Thyroid gland (tissue), 4 donors: ENCODE measurements around the gene LIMK1. TPM values are rescaled to one million over a fixed set of nuclear protein-coding genes. Genes with fewer than 3 reads are reported as not detected.

Experiments
- DNase-seq, 2 donors: peaks; one replicate each; pipeline ENCODE4 v3.0.0-alpha.2; 2019
- H3K27ac ChIP-seq, 3 donors: fragments of 200-600 bp; sonication (generic); 1 replicate in 2 of 3; 2 replicates in 1 of 3; pipeline ENCODE4 v1.5.1; 2016 to 2019; ENCODE audit warnings: mild to moderate bottlenecking in 1 of 3, moderate library complexity in 1 of 3
- H3K27me3 ChIP-seq: fragments of 200-600 bp; sonication (generic); one replicate; pipeline ENCODE4 v1.5.1; 2019
- H3K36me3 ChIP-seq, 2 donors: fragments of 200-600 bp; sonication (generic); one replicate each; pipeline ENCODE4 v1.5.1; 2016 to 2019
- H3K4me1 ChIP-seq, 2 donors: fragments of 200-600 bp; sonication (generic); one replicate each; pipeline ENCODE4 v1.5.1; 2017 to 2019
- H3K4me3 ChIP-seq, 3 donors: fragments of 200-600 bp; sonication (generic); replicated peaks in 1 of 3; 1 replicate in 2 of 3; 2 replicates in 1 of 3; pipeline ENCODE4 v1.5.1; 2016; ENCODE audit warnings: mild to moderate bottlenecking in 1 of 3
- H3K9me3 ChIP-seq: fragments of 200-600 bp; sonication (generic); one replicate; pipeline ENCODE4 v1.5.1; 2017
- POLR2A ChIP-seq, 2 donors: fragments of 450-650 bp; IDR thresholded peaks; one replicate each; pipeline ENCODE4 v1.6.1; 2017; ENCODE audit warnings: antibody characterized with exemption in 2 of 2, mild to moderate bottlenecking in 2 of 2, moderate library complexity in 1 of 2
- WGBS, 2 donors: methylation state at CpG; one replicate each; pipeline ENCODE4 v1.1.5; 2017; 5-methylcytosine and 5-hydroxymethylcytosine counted together
- intact Hi-C: fragments of 100-400 bp; cut with DNase I; formaldehyde crosslinking; loops from one replicate; pipeline ENCODE4 v1.15.1; 2023
- total RNA-seq, 4 donors: library from RNA; depleted of rRNA; stranded (reverse); fragments of >200 nt; gene quantifications; one replicate each; pipeline ENCODE4 v1.2.3, GENCODE V29; 2016
- TF ChIP-seq, protein P1 (sequence below), 6 experiments: fragments of 200-600 bp in 3 of 6; fragments of 450-650 bp in 3 of 6; sonication (generic) in 3 of 6; IDR thresholded peaks; one replicate each; pipeline ENCODE4 v1.5.1; 2016 to 2019; ENCODE audit warnings: antibody characterized with exemption in 6 of 6, mild to moderate bottlenecking in 2 of 6, inconsistent platforms in 1 of 6, moderate library complexity in 1 of 6

The LIMK1 gene
- total RNA-seq, 4 donors from 2014 or later = 16.7 to 32.8 (median 21.5) TPM

DNA sequence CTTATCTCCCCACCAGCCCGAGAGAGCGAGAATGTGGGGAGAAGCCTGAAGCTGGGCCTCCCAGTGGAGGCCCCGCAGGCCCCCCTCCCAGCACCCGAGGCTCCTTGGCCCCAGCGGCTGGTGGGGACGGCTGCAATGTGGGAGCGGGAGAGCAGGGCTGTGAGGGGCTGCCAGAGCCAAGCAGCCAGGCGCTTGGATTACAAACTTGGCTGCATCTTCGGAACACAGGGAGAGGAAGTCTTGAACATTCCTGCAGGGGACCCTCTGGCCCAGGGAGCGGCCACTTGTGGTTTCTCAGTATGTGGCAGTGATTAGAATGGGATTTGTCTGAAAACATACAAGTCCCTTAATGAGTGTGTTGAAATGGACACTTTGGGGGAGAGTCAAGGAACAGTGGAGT lies 32.4 kb upstream of the LIMK1 start:
- TF ChIP-seq, protein P1, sequence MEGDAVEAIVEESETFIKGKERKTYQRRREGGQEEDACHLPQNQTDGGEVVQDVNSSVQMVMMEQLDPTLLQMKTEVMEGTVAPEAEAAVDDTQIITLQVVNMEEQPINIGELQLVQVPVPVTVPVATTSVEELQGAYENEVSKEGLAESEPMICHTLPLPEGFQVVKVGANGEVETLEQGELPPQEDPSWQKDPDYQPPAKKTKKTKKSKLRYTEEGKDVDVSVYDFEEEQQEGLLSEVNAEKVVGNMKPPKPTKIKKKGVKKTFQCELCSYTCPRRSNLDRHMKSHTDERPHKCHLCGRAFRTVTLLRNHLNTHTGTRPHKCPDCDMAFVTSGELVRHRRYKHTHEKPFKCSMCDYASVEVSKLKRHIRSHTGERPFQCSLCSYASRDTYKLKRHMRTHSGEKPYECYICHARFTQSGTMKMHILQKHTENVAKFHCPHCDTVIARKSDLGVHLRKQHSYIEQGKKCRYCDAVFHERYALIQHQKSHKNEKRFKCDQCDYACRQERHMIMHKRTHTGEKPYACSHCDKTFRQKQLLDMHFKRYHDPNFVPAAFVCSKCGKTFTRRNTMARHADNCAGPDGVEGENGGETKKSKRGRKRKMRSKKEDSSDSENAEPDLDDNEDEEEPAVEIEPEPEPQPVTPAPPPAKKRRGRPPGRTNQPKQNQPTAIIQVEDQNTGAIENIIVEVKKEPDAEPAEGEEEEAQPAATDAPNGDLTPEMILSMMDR (IDR thresholded peaks at IDR 0.05) = no peak
- WGBS, 2 donors = 67 to 70% methylated on average over 5 to 10 of the region's 10 CpGs
- H3K9me3 ChIP-seq = no peaks in the 10 kb centered on the region
- no peak overlapping the region for H3K27ac ChIP-seq
- no peak for DNase-seq
- H3K4me3 ChIP-seq = no peak overlapping the region
- intact Hi-C loops = no loop called here
- peaks cover 4% of the 10 kb centered on the region in 2 donors for H3K4me1 ChIP-seq
- no peaks in the 10 kb centered on the region for H3K27me3 ChIP-seq
- no peaks in the 10 kb centered on the region for H3K36me3 ChIP-seq

DNA sequence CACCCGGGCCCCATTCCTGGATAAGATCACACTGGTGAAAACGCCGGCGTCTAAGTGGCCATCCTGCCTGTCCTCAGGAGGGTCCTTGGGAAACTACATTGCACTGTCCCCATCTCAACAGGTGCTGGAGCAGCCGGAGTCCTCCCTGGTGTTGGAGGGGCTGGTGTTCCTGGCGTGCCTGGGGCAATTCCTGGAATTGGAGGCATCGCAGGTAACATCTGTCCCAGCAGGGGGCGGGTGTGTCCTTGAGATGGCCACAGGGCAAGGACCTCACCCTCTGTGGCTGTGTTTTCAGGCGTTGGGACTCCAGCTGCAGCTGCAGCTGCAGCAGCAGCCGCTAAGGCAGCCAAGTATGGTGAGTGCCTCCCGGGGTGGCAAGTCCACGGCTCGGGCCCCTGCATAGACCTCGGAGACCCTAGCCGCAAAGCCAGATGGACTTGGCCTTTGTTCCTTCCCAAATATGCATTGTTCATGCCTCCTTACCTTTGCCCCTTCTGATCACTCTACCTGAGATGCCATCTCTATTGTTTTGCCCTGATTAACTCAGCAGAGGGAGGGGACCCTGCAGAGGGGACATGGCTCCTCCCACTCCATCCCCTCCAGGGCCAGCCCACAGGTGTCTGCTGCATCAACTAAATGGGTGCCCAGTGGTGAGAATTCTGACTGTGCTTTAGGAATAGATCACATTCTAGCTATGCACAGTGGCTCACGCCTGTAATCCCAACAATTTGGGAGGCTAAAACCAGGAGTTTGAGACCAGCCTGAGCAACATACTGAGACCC lies 31.8 kb upstream of the LIMK1 start:
- H3K4me1 ChIP-seq = peaks cover 4% of the 10 kb centered on the region in 2 donors
- WGBS, 2 donors = 60 to 74% methylated on average over 8 to 13 of the region's 16 CpGs
- DNase-seq = peak; percentile 27 to 32
- TF ChIP-seq POLR2A (IDR thresholded peaks at IDR 0.05) = no peak
- TF ChIP-seq, protein P1 (IDR thresholded peaks at IDR 0.05) = peak in 1 of 6 experiments; percentile 27
- H3K27me3 ChIP-seq = no peaks in the 10 kb centered on the region
- intact Hi-C loops = no loop called here
- H3K9me3 ChIP-seq = no peaks in the 10 kb centered on the region
- no peaks in the 10 kb centered on the region for H3K36me3 ChIP-seq
- H3K27ac ChIP-seq = no peak overlapping the region
- no peak overlapping the region for H3K4me3 ChIP-seq

DNA sequence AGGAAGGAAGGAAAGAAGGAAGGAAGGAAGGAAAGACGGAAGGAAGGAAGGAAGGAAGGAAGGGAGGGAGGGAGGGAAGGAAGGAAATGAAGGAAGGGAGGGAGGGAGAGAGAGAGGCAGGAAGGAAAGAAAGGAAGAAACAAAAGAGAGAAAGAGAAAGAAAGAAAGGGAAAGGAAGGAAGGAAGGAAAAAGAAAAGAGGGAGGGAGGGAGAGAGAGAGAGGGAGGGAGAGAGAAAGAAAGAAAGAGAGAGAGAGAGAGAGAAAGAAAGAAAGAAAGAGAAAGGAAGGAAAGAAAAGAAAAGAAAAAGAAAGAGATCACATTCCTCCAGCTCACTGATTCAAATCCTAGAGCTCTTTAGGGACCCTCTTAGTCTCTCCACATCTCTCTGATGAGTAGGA lies 31.0 kb upstream of the LIMK1 start:
- Histone ChIP-seq H3K4me3 (no peak overlapping the region), H3K4me1 (peaks cover 4% of the 10 kb centered on the region in 2 donors), H3K36me3 (no peaks in the 10 kb centered on the region), H3K9me3 (no peaks in the 10 kb centered on the region), H3K27ac (no peak overlapping the region), H3K27me3 (no peaks in the 10 kb centered on the region)
- WGBS, 2 donors = 63 to 73% methylated on average over 1 of the region's 1 CpG
- intact Hi-C loops = no loop called here
- DNase-seq = no peak
- TF ChIP-seq POLR2A (IDR thresholded peaks at IDR 0.05) = no peak
- TF ChIP-seq, protein P1 (IDR thresholded peaks at IDR 0.05) = no peak

DNA sequence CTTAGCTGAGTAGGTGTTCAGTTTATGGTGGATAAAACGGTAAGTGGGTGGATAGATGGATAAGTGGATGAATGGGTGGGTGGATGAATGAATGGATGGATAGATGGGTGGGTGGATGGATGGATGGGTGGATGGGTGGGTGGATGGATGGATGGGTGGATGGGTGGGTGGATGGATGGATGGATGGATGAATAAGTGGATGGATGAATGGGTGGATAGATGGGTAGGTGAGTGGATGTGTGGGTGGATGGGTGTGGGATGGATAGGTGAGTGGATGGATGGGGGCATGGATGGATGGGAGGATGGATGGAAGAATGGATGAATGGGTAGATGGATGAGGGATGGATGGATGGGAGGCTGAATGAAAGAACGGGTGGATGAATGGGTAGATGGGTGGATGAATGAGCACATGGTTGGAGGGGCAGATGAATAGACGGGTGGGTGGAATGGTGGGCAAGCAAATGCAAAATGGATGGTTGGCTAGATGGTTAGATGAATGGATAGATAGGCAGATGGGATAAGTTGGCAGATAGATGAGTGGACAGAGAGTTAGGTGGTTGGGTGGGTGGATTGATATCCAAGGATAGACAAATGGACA lies 29.9 kb upstream of the LIMK1 start:
- H3K36me3 ChIP-seq = no peaks in the 10 kb centered on the region
- no peaks in the 10 kb centered on the region for H3K9me3 ChIP-seq
- intact Hi-C loops = no loop called here
- no peak for DNase-seq
- whole genome bisulfite sequencing, 2 donors = 92 to 96% methylated on average over 3 of the region's 3 CpGs
- H3K4me3 ChIP-seq = no peak overlapping the region
- H3K27ac ChIP-seq = no peak overlapping the region
- peaks cover 4% of the 10 kb centered on the region in 2 donors for H3K4me1 ChIP-seq
- no peaks in the 10 kb centered on the region for H3K27me3 ChIP-seq
- TF ChIP-seq, protein P1 (IDR thresholded peaks at IDR 0.05) = no peak
- TF ChIP-seq POLR2A (IDR thresholded peaks at IDR 0.05) = no peak
